Tibial artery (tissue), 4 donors: ENCODE measurements around the gene TMTC2.

Source experiments
- DNase-seq, 2 donors: peaks; one replicate each; pipeline ENCODE4 v3.0.0-alpha.2; 2019
- H3K27ac ChIP-seq, 2 donors: fragments of 200-600 bp; sonication (generic) in 1 of 2; 1 replicate in 1 of 2; 2 replicates in 1 of 2; pipeline ENCODE4 v1.5.1; 2018 to 2019; ENCODE audit warnings: mild to moderate bottlenecking in 1 of 2
- H3K27me3 ChIP-seq, 2 donors: fragments of 200-600 bp; sonication (generic) in 1 of 2; one replicate each; pipeline versions ENCODE4 v1.5.1 to v1.6.0; 2016 to 2019
- H3K36me3 ChIP-seq, 3 donors: fragments of 200-600 bp; sonication (generic) in 2 of 3; one replicate each; pipeline ENCODE4 v1.5.1; 2016 to 2019; ENCODE audit warnings: mild to moderate bottlenecking in 2 of 3
- H3K4me1 ChIP-seq, 4 donors: fragments of 200-600 bp; sonication (generic) in 2 of 4; 1 replicate in 3 of 4; 2 replicates in 1 of 4; pipeline ENCODE4 v1.5.1; 2016 to 2019
- H3K4me3 ChIP-seq, 2 donors: fragments of 200-600 bp; sonication (generic) in 1 of 2; 1 replicate in 1 of 2; 2 replicates in 1 of 2; pipeline ENCODE4 v1.5.1; 2018 to 2019; ENCODE audit warnings: mild to moderate bottlenecking in 2 of 2
- H3K9me3 ChIP-seq, 3 donors: fragments of 200-600 bp; sonication (generic) in 1 of 3; one replicate each; pipeline ENCODE4 v1.5.1; 2016 to 2019
- intact Hi-C: fragments of 100-400 bp; cut with DNase I; formaldehyde crosslinking; loops from one replicate; pipeline ENCODE4 v1.15.0; 2023; ENCODE audit warnings: low total_unique reads
- TF ChIP-seq, protein P1 (sequence below), 2 experiments: fragments of 200-600 bp in 1 of 2; fragments of 450-650 bp in 1 of 2; IDR thresholded peaks; one replicate each; pipeline ENCODE4 v1.5.1; 2017 to 2019; ENCODE audit warnings: antibody characterized with exemption in 2 of 2, mild to moderate bottlenecking in 1 of 2, moderate library complexity in 1 of 2

Gene TMTC2

GRCh38 chr12:83052890-83053541, 366.3 kb downstream of the TMTC2 start:
- no peak overlapping the region for H3K27ac ChIP-seq
- intact Hi-C loops: no loop called here
- H3K4me1 ChIP-seq: no peaks in the 10 kb centered on the region
- DNase-seq: no peak
- TF ChIP-seq, protein P1, sequence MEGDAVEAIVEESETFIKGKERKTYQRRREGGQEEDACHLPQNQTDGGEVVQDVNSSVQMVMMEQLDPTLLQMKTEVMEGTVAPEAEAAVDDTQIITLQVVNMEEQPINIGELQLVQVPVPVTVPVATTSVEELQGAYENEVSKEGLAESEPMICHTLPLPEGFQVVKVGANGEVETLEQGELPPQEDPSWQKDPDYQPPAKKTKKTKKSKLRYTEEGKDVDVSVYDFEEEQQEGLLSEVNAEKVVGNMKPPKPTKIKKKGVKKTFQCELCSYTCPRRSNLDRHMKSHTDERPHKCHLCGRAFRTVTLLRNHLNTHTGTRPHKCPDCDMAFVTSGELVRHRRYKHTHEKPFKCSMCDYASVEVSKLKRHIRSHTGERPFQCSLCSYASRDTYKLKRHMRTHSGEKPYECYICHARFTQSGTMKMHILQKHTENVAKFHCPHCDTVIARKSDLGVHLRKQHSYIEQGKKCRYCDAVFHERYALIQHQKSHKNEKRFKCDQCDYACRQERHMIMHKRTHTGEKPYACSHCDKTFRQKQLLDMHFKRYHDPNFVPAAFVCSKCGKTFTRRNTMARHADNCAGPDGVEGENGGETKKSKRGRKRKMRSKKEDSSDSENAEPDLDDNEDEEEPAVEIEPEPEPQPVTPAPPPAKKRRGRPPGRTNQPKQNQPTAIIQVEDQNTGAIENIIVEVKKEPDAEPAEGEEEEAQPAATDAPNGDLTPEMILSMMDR (IDR thresholded peaks at IDR 0.05): no peak
- no peak overlapping the region for H3K4me3 ChIP-seq
- no peaks in the 10 kb centered on the region for H3K36me3 ChIP-seq
- no peaks in the 10 kb centered on the region for H3K9me3 ChIP-seq
- no peaks in the 10 kb centered on the region for H3K27me3 ChIP-seq

GRCh38 chr12:83057436-83057835, 370.7 kb downstream of the TMTC2 start:
- no peaks in the 10 kb centered on the region for H3K27me3 ChIP-seq
- no peak overlapping the region for H3K4me3 ChIP-seq
- TF ChIP-seq, protein P1 (IDR thresholded peaks at IDR 0.05): no peak
- H3K36me3 ChIP-seq: no peaks in the 10 kb centered on the region
- no peaks in the 10 kb centered on the region for H3K4me1 ChIP-seq
- H3K9me3 ChIP-seq: no peaks in the 10 kb centered on the region
- intact Hi-C loops: no loop called here
- H3K27ac ChIP-seq: no peak overlapping the region
- no peak for DNase-seq

- intact Hi-C loops: no loop called here
- no peaks in the 10 kb centered on the region for H3K36me3 ChIP-seq
- DNase-seq: no peak
- no peak overlapping the region for H3K27ac ChIP-seq
- H3K27me3 ChIP-seq: no peaks in the 10 kb centered on the region
- TF ChIP-seq, protein P1 (IDR thresholded peaks at IDR 0.05): no peak
- H3K9me3 ChIP-seq: no peaks in the 10 kb centered on the region
- no peaks in the 10 kb centered on the region for H3K4me1 ChIP-seq
- H3K4me3 ChIP-seq: no peak overlapping the region
These were observed 372.4 kb downstream of the TMTC2 start for GRCh38 chr12:83059107-83059506.

DNA sequence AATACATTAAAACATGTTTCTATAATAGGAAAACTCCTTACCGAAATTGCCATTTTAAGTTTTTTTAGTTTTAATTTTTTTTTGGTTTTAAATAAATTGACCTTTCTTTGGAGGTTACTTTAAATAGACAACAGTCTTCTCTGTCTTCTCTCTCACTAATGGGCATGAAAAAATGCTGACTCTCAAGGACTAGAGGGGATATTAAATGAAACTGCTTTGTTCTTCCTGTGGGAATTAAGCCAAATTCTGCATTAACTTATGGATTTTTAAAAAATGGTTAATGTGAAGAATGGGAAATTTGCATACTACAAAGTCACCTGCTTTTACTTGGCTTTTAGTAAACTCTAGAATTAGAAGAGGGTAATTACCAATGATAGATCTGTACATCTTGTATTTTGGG, 378.9 kb downstream of the TMTC2 start:
- no peak for DNase-seq
- H3K4me1 ChIP-seq: no peaks in the 10 kb centered on the region
- H3K36me3 ChIP-seq: no peaks in the 10 kb centered on the region
- no peaks in the 10 kb centered on the region for H3K9me3 ChIP-seq
- intact Hi-C loops: no loop called here
- H3K27me3 ChIP-seq: no peaks in the 10 kb centered on the region
- TF ChIP-seq, protein P1 (IDR thresholded peaks at IDR 0.05): no peak
- H3K4me3 ChIP-seq: no peak overlapping the region
- no peak overlapping the region for H3K27ac ChIP-seq

DNA sequence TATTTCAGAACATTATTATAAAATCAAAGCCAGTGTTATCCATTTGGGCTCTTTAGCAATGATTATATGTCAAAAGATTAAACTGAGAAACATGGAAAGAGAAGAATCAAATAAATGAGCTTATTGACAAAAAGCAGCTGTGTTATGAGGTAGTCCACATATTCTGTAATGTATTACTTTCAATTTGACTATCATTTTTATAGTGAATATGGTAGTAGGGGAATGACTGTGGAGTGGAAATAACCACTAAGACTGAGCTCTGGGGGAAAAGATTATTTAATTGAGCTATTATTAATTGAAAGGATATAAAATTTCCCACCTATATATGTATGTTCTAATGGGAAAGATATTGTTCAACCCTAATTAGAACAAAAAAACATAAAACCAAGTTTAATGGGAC, 381.3 kb downstream of the TMTC2 start:
- Histone ChIP-seq H3K36me3 (no peaks in the 10 kb centered on the region), H3K27me3 (no peaks in the 10 kb centered on the region), H3K27ac (no peak overlapping the region), H3K4me3 (no peak overlapping the region), H3K4me1 (no peaks in the 10 kb centered on the region), H3K9me3 (no peaks in the 10 kb centered on the region)
- intact Hi-C loops: no loop called here
- DNase-seq: no peak
- TF ChIP-seq, protein P1 (IDR thresholded peaks at IDR 0.05): no peak
